ENCODE measurements around the gene MYOM3. TPM values are rescaled to one million over a fixed set of nuclear protein-coding genes. Genes with fewer than 3 reads are reported as not detected.

MYOM3 gene
- total RNA-seq, 1 experiment from 2014 or later = 0.05 TPM

- ATAC-seq (no peak), DNase-seq (ENCODE audit: low read depth, low spot score) (no peak)
- in situ Hi-C loops (cut with HindIII; ENCODE audit: low pct_unique_long_range_greater_than_20kb, low sequenced_read_pairs) = no loop called here
- ChIA-PET POLR2A (no interaction called here), CTCF (no interaction called here)
- Histone ChIP-seq H3K27ac (ENCODE audit: low read length) (no peak overlapping the region), H3K4me1 (ENCODE audit: control insufficient read depth, insufficient read depth, low read length) (no peaks in the 10 kb centered on the region), H3K36me3 (ENCODE audit: control insufficient read depth, insufficient read depth, low read length) (no peaks in the 10 kb centered on the region), H3K9me3 (ENCODE audit: control insufficient read depth, insufficient read depth, low read depth, low read length) (no peaks in the 10 kb centered on the region), H3K27me3 (ENCODE audit: control insufficient read depth, insufficient read depth, low read length) (no peaks in the 10 kb centered on the region), H3K4me3 (ENCODE audit: low read depth in 2 of 2, low read length in 2 of 2) (no peak overlapping the region)
- intact Hi-C loops (cut with micrococcal nuclease; ENCODE audit: unreplicated experiment) = no loop called here
- TF ChIP-seq TCF7L2 (IDR thresholded peaks at IDR 0.05; ENCODE audit: low read depth, low read length) (no peak), POLR2AphosphoS5 (IDR thresholded peaks at IDR 0.05; ENCODE audit: low read depth, low read length) (no peak), REST (IDR thresholded peaks at IDR 0.05; ENCODE audit: insufficient read depth in 1 of 2, low read depth in 2 of 2, low read length in 1 of 2) (no peak), SIN3A (IDR thresholded peaks at IDR 0.05; ENCODE audit: borderline replicate concordance, insufficient read depth, low read depth, low read length) (no peak)
- TF ChIP-seq, protein P1, sequence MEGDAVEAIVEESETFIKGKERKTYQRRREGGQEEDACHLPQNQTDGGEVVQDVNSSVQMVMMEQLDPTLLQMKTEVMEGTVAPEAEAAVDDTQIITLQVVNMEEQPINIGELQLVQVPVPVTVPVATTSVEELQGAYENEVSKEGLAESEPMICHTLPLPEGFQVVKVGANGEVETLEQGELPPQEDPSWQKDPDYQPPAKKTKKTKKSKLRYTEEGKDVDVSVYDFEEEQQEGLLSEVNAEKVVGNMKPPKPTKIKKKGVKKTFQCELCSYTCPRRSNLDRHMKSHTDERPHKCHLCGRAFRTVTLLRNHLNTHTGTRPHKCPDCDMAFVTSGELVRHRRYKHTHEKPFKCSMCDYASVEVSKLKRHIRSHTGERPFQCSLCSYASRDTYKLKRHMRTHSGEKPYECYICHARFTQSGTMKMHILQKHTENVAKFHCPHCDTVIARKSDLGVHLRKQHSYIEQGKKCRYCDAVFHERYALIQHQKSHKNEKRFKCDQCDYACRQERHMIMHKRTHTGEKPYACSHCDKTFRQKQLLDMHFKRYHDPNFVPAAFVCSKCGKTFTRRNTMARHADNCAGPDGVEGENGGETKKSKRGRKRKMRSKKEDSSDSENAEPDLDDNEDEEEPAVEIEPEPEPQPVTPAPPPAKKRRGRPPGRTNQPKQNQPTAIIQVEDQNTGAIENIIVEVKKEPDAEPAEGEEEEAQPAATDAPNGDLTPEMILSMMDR (IDR thresholded peaks at IDR 0.05) = no peak
- BruUV-seq (replicated peaks) = no TSS peak
These were observed 47.4 kb upstream of the MYOM3 start for GRCh38 chr1:24159366-24159765.

- Histone ChIP-seq H3K27ac (ENCODE audit: low read length) (no peak overlapping the region), H3K4me1 (ENCODE audit: control insufficient read depth, insufficient read depth, low read length) (no peaks in the 10 kb centered on the region), H3K36me3 (ENCODE audit: control insufficient read depth, insufficient read depth, low read length) (no peaks in the 10 kb centered on the region), H3K4me3 (ENCODE audit: low read depth in 2 of 2, low read length in 2 of 2) (no peak overlapping the region), H3K27me3 (ENCODE audit: control insufficient read depth, insufficient read depth, low read length) (no peaks in the 10 kb centered on the region), H3K9me3 (ENCODE audit: control insufficient read depth, insufficient read depth, low read depth, low read length) (no peaks in the 10 kb centered on the region)
- ChIA-PET CTCF (interaction anchor here (0.6 kb wide), 1 partner anchor 166 kb away, joined by 10 read pairs; no protein-coding TSS in a partner anchor), POLR2A (no interaction called here)
- in situ Hi-C loops (cut with HindIII; ENCODE audit: low pct_unique_long_range_greater_than_20kb, low sequenced_read_pairs) (no loop called here), intact Hi-C loops (cut with micrococcal nuclease; ENCODE audit: unreplicated experiment) (no loop called here)
- no TSS peak for BruUV-seq (replicated peaks)
- ATAC-seq (peak; percentile 73), DNase-seq (ENCODE audit: low read depth, low spot score) (no peak)
- no peak for TF ChIP-seq REST (IDR thresholded peaks at IDR 0.05; ENCODE audit: insufficient read depth in 1 of 2, low read depth in 2 of 2, low read length in 1 of 2)
- TF ChIP-seq, protein P1 (IDR thresholded peaks at IDR 0.05) = peak; percentile 43; the same call in 1 of the 2 replicates
These were observed 46.1 kb upstream of the MYOM3 start for GRCh38 chr1:24157918-24158481.
